Measurements from ENCODE around the gene NACAD.

- TF ChIP-seq CTCF (IDR thresholded peaks at IDR 0.05; ENCODE audit: low read depth, low read length, poor library complexity, severe bottlenecking) (no peak), EZH2phosphoT487 (IDR thresholded peaks at IDR 0.05; ENCODE audit: borderline replicate concordance, low read length) (no peak)
Measured at GRCh38 chr7:45084901-45085618, 3.7 kb downstream of the NACAD start.

All from DOHH2 (cell line).